Epithelial cell of proximal tubule (primary cell): ENCODE results near the gene COX4I1. TPM values are rescaled to one million over a fixed set of nuclear protein-coding genes. Genes with fewer than 3 reads are reported as not detected.
"Not testable (repeated sequence)": the region's sequence is repeated elsewhere in the genome, so short reads cannot be mapped to it uniquely, and the experiment has no call there.

Experiments
- DNase-seq: peaks from one replicate; pipeline ENCODE4 v3.0.0-alpha.2; 2011; ENCODE audit warnings: low read depth
- H3K4me3 ChIP-seq: 2 replicates; pipeline ENCODE4 v1.5.1; 2011; ENCODE audit warnings: low read depth, mild to moderate bottlenecking, low read length
- CTCF ChIP-seq: conservative IDR thresholded peaks from 2 replicates; pipeline ENCODE4 v1.5.1; 2012; ENCODE audit warnings: low read depth, mild to moderate bottlenecking, low read length
- total RNA-seq: library from RNA; depleted of rRNA; stranded (reverse); fragments of >200 nt; gene quantifications from 2 replicates; pipeline ENCODE4 v1.2.3, GENCODE V29; 2015

Gene COX4I1
- total RNA-seq, 1 donor from 2014 or later, result 824 TPM

GRCh38 chr16:85835956-85836705 lies 36.6 kb downstream of the COX4I1 start:
- no peak for TF ChIP-seq CTCF
- H3K4me3 ChIP-seq, result no peak overlapping the region
- no peak for DNase-seq

DNA sequence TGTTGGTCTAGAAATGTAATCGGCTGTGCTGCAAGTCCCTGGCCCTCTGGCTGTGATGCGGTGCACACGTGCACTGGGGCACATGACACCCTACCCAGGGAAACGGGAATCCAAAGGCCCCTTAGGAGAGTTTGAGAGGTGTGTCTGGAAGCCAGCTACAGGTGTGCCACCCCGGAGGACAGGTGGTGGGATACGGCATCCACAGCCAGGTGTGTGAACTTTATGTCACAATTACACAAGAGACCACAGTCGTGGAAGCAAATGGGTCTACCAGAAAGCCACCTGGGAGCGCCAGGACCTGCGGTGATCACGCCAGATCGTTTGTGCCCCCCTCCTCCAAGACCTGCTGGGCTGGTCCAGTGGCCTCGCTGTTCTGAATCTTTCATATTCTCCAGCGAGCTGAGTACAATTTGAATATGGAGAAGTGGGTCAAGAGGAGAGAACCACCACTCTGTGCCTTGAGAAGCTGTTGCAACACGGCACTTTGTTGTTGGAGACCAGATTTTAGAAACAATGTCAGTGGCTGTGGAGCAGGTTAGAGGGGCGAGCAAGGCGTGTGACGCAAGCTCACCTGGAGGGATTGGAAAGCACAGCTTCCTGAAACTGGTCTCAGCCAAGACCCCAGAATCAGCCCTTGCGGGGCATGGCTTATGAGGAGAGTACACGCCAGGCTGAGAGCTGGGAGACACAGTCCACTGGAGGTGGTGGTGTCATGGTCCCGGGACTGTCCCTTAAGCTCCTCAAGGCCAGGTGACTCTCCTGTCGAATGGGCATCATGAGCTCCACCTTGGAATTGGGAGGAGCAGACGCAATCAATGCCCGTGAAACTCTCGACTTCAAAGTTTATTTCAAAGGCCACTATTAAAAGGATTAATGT lies 37.4 kb downstream of the COX4I1 start:
- no peak for TF ChIP-seq CTCF
- H3K4me3 ChIP-seq, result no peak overlapping the region
- no peak for DNase-seq

GRCh38 chr16:85837654-85838053 lies 38.2 kb downstream of the COX4I1 start:
- H3K4me3 ChIP-seq, DNase-seq: not testable (repeated sequence)

GRCh38 chr16:85838381-85838780 lies 38.9 kb downstream of the COX4I1 start:
- no peak for TF ChIP-seq CTCF
- H3K4me3 ChIP-seq, result no peak overlapping the region
- DNase-seq, result no peak

GRCh38 chr16:85838876-85839585 lies 39.5 kb downstream of the COX4I1 start:
- no peak for DNase-seq
- no peak for TF ChIP-seq CTCF
- H3K4me3 ChIP-seq, result no peak overlapping the region

DNA sequence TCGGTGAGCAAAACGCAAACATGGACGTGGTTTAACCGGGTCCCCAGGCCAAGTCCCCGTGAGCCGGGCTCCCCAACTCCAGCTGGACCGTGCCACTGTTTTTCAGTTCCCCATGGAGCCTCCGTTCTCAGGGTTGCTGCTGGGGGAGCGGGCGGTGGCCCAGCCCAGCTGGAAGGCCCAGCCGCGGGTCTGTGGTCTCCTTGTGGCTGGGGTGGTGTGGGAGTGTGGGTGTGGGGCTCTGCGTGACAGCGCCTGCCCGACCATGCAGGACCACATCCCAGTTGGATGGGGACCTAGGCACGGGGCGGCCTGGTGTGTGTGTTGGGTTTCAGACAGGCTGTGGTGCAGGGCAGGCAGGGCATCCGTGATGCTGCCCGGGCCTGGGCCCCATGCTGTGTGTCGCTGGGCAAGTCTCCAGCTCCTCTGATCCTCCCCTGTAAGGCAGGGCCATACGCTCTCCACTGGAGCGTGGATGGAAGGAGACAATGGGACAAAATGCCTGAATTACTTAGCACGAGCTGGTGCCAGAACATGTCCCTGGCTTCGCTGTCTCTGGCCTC lies 40.3 kb downstream of the COX4I1 start:
- TF ChIP-seq CTCF, result no peak
- H3K4me3 ChIP-seq, result no peak overlapping the region
- DNase-seq, result no peak

DNA sequence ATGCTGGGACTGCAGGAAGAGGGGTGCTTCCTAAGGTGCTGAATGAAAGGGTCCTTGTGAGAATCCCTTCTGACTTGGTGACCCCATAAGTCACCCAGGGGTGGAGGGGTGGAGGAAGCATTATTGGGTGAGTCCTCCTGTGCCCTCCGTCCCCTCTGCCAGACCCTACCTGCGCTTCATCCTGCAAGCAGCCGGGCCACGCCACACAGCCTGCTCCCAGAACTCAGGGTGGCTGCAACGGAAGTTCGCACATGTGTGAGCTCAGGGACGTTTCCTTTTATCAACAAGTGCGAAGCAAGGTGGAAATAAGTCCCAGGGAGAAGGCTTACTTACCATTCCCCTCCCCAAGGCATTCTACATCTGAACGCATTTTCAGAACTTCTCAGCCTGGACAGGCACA lies 40.9 kb downstream of the COX4I1 start:
- no peak for DNase-seq
- H3K4me3 ChIP-seq, result no peak overlapping the region
- TF ChIP-seq CTCF, result no peak
